ENCODE data around the gene PLCB1.

PLCB1 gene

DNA sequence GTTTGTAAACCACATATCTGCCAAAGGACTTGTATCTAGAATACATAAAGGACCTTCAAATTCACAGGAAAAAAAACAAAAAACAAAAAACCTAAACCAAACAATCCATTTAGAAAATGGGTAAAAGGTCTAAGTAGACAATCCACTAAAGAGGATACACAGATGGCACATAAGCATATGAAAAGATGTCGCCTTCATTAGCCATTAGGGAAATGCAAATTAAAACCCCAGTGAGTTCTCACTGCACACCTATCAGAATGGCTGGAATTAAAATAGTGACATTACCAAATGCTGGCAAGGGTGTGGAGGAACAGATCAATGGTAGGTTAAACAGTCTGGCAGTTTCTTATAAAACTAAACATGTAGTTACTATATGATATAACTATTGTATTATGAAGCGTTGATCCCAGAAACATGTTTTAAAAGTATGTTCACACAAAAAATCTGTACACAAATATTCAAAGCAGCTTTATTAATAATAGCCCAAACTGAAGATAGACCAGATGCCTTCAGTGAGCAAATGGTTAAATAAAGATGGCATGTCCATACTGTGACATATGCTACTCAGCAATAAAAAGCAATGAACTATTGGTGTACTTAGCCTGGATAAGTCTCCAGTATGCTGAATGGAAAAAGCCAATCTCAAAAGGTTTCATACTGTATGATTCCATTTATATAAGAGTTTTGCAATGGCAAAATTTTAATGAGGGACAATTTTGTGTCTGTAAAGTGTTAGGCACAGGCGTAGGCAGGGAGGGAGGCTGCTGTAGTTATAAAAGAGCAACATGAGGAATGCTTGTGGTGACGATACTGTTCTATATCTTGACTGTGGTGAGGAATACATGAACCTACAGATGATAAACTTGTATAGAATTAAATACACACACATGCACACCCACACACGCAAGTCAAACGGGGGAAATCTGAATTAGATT lies 43.9 kb downstream of the PLCB1 start:
- Histone ChIP-seq H3K36me3 (no peaks in the 10 kb centered on the region), H3K27me3 (no peaks in the 10 kb centered on the region), H3K4me3 (ENCODE audit: low read depth in 1 of 2, low read length in 1 of 2) (no peak overlapping the region), H3K27ac (no peak overlapping the region), H3K4me1 (ENCODE audit: control insufficient read depth in 1 of 2, insufficient read depth in 1 of 2, low read depth in 1 of 2, low read length in 1 of 2) (no peaks in the 10 kb centered on the region), H3K9me3 (no peaks in the 10 kb centered on the region)
- no peak for TF ChIP-seq CTCF (IDR thresholded peaks at IDR 0.05)

DNA sequence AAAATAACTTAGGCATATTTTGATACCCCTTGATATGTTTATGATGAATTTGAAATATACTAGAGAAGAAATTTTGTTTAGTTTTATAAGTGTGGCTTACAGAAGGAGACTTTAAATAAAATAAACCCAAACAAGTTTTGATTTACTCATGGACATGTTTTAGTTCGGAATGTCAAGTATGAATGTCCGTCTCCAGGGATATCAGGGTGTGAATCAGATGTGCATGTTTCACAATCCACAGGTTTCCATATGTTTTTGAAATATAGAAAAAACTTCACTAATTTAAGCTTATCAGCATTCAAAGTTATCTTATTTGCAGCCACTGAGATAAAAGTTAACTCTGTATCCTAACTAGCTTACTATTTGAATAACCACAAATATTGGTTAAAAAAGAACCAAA lies 51.5 kb downstream of the PLCB1 start:
- no peak overlapping the region for H3K4me3 ChIP-seq (ENCODE audit: low read depth in 1 of 2, low read length in 1 of 2)
- no peaks in the 10 kb centered on the region for H3K36me3 ChIP-seq
- peaks cover 0 to 5% of the 10 kb centered on the region in 2 experiments for H3K4me1 ChIP-seq (ENCODE audit: control insufficient read depth in 1 of 2, insufficient read depth in 1 of 2, low read depth in 1 of 2, low read length in 1 of 2)
- H3K27me3 ChIP-seq, result no peaks in the 10 kb centered on the region
- no peak overlapping the region for H3K27ac ChIP-seq
- no peak for TF ChIP-seq CTCF (IDR thresholded peaks at IDR 0.05)
- no peaks in the 10 kb centered on the region for H3K9me3 ChIP-seq

DNA sequence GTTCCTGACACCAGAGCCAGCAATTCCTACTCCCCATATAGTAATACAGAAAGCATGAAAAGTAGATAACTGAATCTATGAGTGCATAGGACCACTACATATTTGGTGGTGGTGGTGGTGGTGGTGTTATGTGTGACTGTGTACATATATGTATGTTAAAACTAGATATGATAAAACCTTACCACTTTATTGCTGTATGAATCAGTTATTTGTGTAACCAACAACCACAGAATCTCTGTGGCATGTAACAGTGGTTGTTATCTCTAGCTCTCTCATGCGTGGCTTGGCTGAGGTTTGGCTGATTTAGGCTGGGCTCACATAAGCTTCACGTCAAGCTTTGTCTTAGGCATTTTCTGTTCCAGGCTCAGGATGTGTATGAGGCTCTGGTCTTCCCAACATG lies 55.7 kb downstream of the PLCB1 start:
- no peak for TF ChIP-seq CTCF (IDR thresholded peaks at IDR 0.05)
- H3K27ac ChIP-seq, result no peak overlapping the region
- H3K36me3 ChIP-seq, result no peaks in the 10 kb centered on the region
- no peaks in the 10 kb centered on the region for H3K27me3 ChIP-seq
- no peak overlapping the region for H3K4me3 ChIP-seq (ENCODE audit: low read depth in 1 of 2, low read length in 1 of 2)
- no peaks in the 10 kb centered on the region for H3K9me3 ChIP-seq
- H3K4me1 ChIP-seq (ENCODE audit: control insufficient read depth in 1 of 2, insufficient read depth in 1 of 2, low read depth in 1 of 2, low read length in 1 of 2), result peaks cover 0 to 9% of the 10 kb centered on the region in 2 experiments

DNA sequence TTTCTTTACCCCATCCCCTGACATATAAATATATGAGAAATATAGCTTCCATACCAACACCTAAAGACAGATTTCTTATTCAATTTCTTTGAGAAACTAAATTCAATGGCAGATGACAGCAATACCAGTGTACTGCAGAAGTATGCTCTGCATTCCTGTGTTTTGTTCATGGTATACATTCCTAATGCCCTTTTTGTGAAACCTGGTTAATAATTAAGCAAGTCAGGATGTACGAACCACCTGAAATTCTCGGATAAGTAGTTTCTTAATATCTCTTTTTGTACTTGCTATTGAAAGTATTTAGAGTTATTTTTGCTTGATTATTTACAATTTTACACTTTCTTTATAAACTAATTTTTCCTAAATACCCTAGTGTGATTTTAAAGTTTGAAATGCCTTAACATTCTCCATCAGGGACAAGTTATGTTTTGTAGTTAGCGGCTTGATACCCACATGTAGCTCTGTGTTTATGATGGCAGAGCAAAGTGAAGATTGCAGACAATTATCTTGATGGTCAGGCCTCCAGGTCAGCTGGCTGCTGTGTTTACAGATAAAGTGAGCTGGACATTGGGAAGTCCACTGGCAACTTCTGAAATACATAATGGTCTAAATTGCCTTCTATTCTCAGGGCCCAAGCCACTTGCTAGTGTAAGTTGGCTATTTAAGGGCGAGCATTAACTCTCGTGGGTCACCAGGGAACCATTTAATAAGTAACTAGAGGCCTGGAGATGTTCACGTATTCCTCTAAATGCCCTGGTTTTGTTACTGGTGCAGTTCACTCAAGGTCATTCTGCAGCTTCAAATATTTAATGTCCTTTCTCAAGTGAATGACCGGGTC lies 58.2 kb downstream of the PLCB1 start:
- Histone ChIP-seq H3K36me3 (no peaks in the 10 kb centered on the region), H3K27me3 (no peaks in the 10 kb centered on the region), H3K27ac (no peak overlapping the region), H3K4me3 (ENCODE audit: low read depth in 1 of 2, low read length in 1 of 2) (no peak overlapping the region), H3K4me1 (ENCODE audit: control insufficient read depth in 1 of 2, insufficient read depth in 1 of 2, low read depth in 1 of 2, low read length in 1 of 2) (peaks cover 0 to 9% of the 10 kb centered on the region in 2 experiments), H3K9me3 (no peaks in the 10 kb centered on the region)
- no peak for TF ChIP-seq CTCF (IDR thresholded peaks at IDR 0.05)

DNA sequence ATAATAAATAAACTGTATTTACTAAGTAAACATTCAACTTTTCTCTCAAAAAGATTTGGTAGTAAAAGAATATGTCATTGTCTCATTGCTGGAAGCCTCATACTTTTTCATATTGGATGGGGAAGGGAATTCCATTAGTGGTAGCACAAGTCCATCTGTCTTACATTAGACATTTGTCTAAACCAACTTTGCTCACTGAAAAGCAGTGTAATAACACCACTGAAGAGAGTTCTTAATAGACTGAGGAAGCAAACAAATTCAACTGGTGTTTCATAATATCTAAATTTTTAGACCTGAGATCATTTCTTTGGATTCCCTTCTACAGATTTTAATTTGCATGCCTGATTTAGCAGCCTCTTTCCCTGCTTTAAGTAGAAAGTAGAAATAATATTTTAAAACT lies 62.7 kb downstream of the PLCB1 start:
- Histone ChIP-seq H3K27ac (no peak overlapping the region), H3K9me3 (no peaks in the 10 kb centered on the region), H3K4me1 (ENCODE audit: control insufficient read depth in 1 of 2, insufficient read depth in 1 of 2, low read depth in 1 of 2, low read length in 1 of 2) (no peaks in the 10 kb centered on the region), H3K27me3 (no peaks in the 10 kb centered on the region), H3K36me3 (no peaks in the 10 kb centered on the region), H3K4me3 (ENCODE audit: low read depth in 1 of 2, low read length in 1 of 2) (no peak overlapping the region)
- TF ChIP-seq CTCF (IDR thresholded peaks at IDR 0.05), result no peak

All from neutrophil (primary cell).